ENCODE results near the gene GNG12.

GRCh38 chr1:67685067-67685557, 148.2 kb downstream of the GNG12 start, which contains the start of gene GADD45A:
- TF ChIP-seq, protein P1, sequence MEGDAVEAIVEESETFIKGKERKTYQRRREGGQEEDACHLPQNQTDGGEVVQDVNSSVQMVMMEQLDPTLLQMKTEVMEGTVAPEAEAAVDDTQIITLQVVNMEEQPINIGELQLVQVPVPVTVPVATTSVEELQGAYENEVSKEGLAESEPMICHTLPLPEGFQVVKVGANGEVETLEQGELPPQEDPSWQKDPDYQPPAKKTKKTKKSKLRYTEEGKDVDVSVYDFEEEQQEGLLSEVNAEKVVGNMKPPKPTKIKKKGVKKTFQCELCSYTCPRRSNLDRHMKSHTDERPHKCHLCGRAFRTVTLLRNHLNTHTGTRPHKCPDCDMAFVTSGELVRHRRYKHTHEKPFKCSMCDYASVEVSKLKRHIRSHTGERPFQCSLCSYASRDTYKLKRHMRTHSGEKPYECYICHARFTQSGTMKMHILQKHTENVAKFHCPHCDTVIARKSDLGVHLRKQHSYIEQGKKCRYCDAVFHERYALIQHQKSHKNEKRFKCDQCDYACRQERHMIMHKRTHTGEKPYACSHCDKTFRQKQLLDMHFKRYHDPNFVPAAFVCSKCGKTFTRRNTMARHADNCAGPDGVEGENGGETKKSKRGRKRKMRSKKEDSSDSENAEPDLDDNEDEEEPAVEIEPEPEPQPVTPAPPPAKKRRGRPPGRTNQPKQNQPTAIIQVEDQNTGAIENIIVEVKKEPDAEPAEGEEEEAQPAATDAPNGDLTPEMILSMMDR (conservative IDR thresholded peaks at IDR 0.05): no peak
- TF ChIP-seq EZH2 (IDR thresholded peaks at IDR 0.05; ENCODE audit: low read depth): no peak

Data from PC-9 (cell line).